Liver (tissue), 9 donors: Measurements from ENCODE around the gene CSTPP1. TPM values are rescaled to one million over a fixed set of nuclear protein-coding genes. Genes with fewer than 3 reads are reported as not detected.

Experiments used
- DNase-seq: peaks from one replicate; pipeline ENCODE4 v3.0.0-alpha.2; 2017; ENCODE audit warnings: low spot score
- H3K27ac ChIP-seq, 2 donors: one replicate each; pipeline ENCODE4 v1.7.0; 2013; ENCODE audit warnings: inconsistent platforms in 2 of 2, low read length in 2 of 2, control low read depth in 1 of 2, low read depth in 1 of 2, mild to moderate bottlenecking in 1 of 2
- H3K27me3 ChIP-seq, 4 donors: one replicate each; pipeline versions ENCODE4 v1.6.1 to v1.7.0; 2013; ENCODE audit warnings: low read length in 3 of 4, inconsistent platforms in 1 of 4, mild to moderate bottlenecking in 1 of 4, moderate library complexity in 1 of 4; ENCODE audit not compliant: control insufficient read depth in 4 of 4, insufficient read depth in 4 of 4
- H3K36me3 ChIP-seq, 4 donors: one replicate each; pipeline versions ENCODE4 v1.6.1 to v1.7.0; 2013; ENCODE audit warnings: low read length in 3 of 4, mild to moderate bottlenecking in 3 of 4, low read depth in 1 of 4, moderate library complexity in 1 of 4; ENCODE audit not compliant: control insufficient read depth in 4 of 4, insufficient read depth in 3 of 4
- H3K4me1 ChIP-seq, 4 donors: one replicate each; pipeline versions ENCODE4 v1.6.1 to v1.7.0; 2013; ENCODE audit warnings: low read length in 3 of 4, mild to moderate bottlenecking in 3 of 4, moderate library complexity in 1 of 4; ENCODE audit not compliant: control insufficient read depth in 4 of 4, insufficient read depth in 4 of 4
- H3K4me3 ChIP-seq, 3 donors: one replicate each; pipeline versions ENCODE4 v1.6.1 to v1.7.0; 2013; ENCODE audit warnings: low read length in 3 of 3, control low read depth in 1 of 3, low read depth in 1 of 3, mild to moderate bottlenecking in 1 of 3
- H3K9ac ChIP-seq, 2 donors: one replicate each; pipeline ENCODE4 v1.7.0; 2013; ENCODE audit warnings: low read length in 2 of 2, mild to moderate bottlenecking in 2 of 2, moderate library complexity in 2 of 2, control low read depth in 1 of 2, low read depth in 1 of 2
- H3K9me3 ChIP-seq, 4 donors: one replicate each; pipeline versions ENCODE4 v1.6.1 to v1.7.0; 2013; ENCODE audit warnings: low read length in 3 of 4; ENCODE audit not compliant: control insufficient read depth in 4 of 4
- ATF3 ChIP-seq: IDR thresholded peaks from 2 replicates; pipeline ENCODE4 v1.6.1; 2016; ENCODE audit warnings: antibody characterized with exemption
- CTCF ChIP-seq: fragments of 150-350 bp; IDR thresholded peaks from 2 replicates; pipeline ENCODE4 v1.5.1; 2017; ENCODE audit warnings: improper control_type of control experiment, low read depth, low read length; ENCODE audit not compliant: missing input control
- EGR1 ChIP-seq, 2 donors: IDR thresholded peaks; 2 replicates each; pipeline ENCODE4 v1.6.1; 2016 to 2018; ENCODE audit warnings: antibody characterized with exemption in 2 of 2, low read depth in 2 of 2
- FOXA1 ChIP-seq: IDR thresholded peaks from 2 replicates; pipeline ENCODE4 v1.6.1; 2016; ENCODE audit warnings: antibody characterized with exemption
- FOXA2 ChIP-seq: IDR thresholded peaks from 2 replicates; pipeline ENCODE4 v1.6.1; 2016; ENCODE audit warnings: antibody characterized with exemption
- HNF4A ChIP-seq, 2 donors: conservative IDR thresholded peaks; 2 replicates each; pipeline ENCODE4 v1.6.1; 2016; ENCODE audit warnings: antibody characterized with exemption in 2 of 2, mild to moderate bottlenecking in 2 of 2
- HNF4G ChIP-seq: IDR thresholded peaks from 2 replicates; pipeline ENCODE4 v1.6.1; 2016; ENCODE audit warnings: antibody characterized with exemption
- JUND ChIP-seq, 2 donors: IDR thresholded peaks; 2 replicates each; pipeline ENCODE4 v1.6.1; 2016; ENCODE audit warnings: antibody characterized with exemption in 2 of 2
- NR2F2 ChIP-seq: IDR thresholded peaks from 2 replicates; pipeline ENCODE4 v1.6.1; 2016; ENCODE audit warnings: antibody characterized with exemption
- RAD21 ChIP-seq, 2 donors: IDR thresholded peaks; 2 replicates each; pipeline ENCODE4 v1.6.1; 2016; ENCODE audit warnings: antibody characterized with exemption in 2 of 2, mild to moderate bottlenecking in 2 of 2
- RXRA ChIP-seq, 2 donors: IDR thresholded peaks; 2 replicates each; pipeline ENCODE4 v1.6.1; 2017 to 2018; ENCODE audit warnings: antibody characterized with exemption in 2 of 2, mild to moderate bottlenecking in 1 of 2
- SP1 ChIP-seq: IDR thresholded peaks from 2 replicates; pipeline ENCODE4 v1.6.1; 2018; ENCODE audit warnings: antibody characterized with exemption, mild to moderate bottlenecking
- TAF1 ChIP-seq: conservative IDR thresholded peaks from 2 replicates; pipeline ENCODE4 v1.6.1; 2016; ENCODE audit warnings: antibody characterized with exemption, mild to moderate bottlenecking
- YY1 ChIP-seq: IDR thresholded peaks from 2 replicates; pipeline ENCODE4 v1.6.1; 2016; ENCODE audit warnings: antibody characterized with exemption, mild to moderate bottlenecking
- WGBS: extraction: QIAGEN DNeasy Blood & Tissue Kit; methylation state at CpG from one replicate; pipeline ENCODE4 v1.1.7; 2013; 5-methylcytosine and 5-hydroxymethylcytosine counted together
- polyA plus RNA-seq, 2 donors: library from polyadenylated mRNA; stranded (reverse) in 1 of 2; unstranded in 1 of 2; fragments of 200-250 nt in 1 of 2; fragments of >200 nt in 1 of 2; fragmentation: Nextera tagmentation in 1 of 2; extraction: Ambion mirVana in 1 of 2; gene quantifications; one replicate each; pipeline versions ENCODE4 v1.2.1 to v1.2.3, GENCODE V29; 2013 to 2015
- total RNA-seq, 2 donors: library from RNA; depleted of rRNA; stranded (reverse); fragments of >200 nt; gene quantifications; one replicate each; pipeline ENCODE4 v1.2.3, GENCODE V29; 2014
- TF ChIP-seq, protein P1 (sequence below): IDR thresholded peaks from 2 replicates; pipeline ENCODE4 v1.6.1; 2016; ENCODE audit warnings: antibody characterized with exemption
- TF ChIP-seq, protein P2 (sequence below): IDR thresholded peaks from 2 replicates; pipeline ENCODE4 v1.6.1; 2016; ENCODE audit warnings: antibody characterized with exemption
- donor health status: healthy.
- donor health status: healthy.
- donor health status: healthy.
- donor health status: healthy.
- donor health status: healthy.

Gene CSTPP1
- total and polyA plus RNA-seq, 4 donors, result 5.4 to 6.6 (median 5.7) TPM

- Histone ChIP-seq H3K36me3 (no peaks in the 10 kb centered on the region), H3K4me1 (no peaks in the 10 kb centered on the region), H3K4me3 (no peak overlapping the region), H3K27me3 (no peaks in the 10 kb centered on the region), H3K27ac (no peak overlapping the region), H3K9me3 (no peaks in the 10 kb centered on the region), H3K9ac (no peak overlapping the region)
- TF ChIP-seq EGR1 (IDR thresholded peaks at IDR 0.05; ENCODE audit: low read depth in 2 of 2) (no peak), JUND (IDR thresholded peaks at IDR 0.05) (no peak), CTCF (no peak), ATF3 (no peak), HNF4G (no peak), YY1 (no peak), FOXA1 (no peak), TAF1 (no peak), NR2F2 (no peak), RXRA (IDR thresholded peaks at IDR 0.05) (no peak), SP1 (no peak), FOXA2 (no peak), RAD21 (IDR thresholded peaks at IDR 0.05) (no peak)
- TF ChIP-seq, protein P1, sequence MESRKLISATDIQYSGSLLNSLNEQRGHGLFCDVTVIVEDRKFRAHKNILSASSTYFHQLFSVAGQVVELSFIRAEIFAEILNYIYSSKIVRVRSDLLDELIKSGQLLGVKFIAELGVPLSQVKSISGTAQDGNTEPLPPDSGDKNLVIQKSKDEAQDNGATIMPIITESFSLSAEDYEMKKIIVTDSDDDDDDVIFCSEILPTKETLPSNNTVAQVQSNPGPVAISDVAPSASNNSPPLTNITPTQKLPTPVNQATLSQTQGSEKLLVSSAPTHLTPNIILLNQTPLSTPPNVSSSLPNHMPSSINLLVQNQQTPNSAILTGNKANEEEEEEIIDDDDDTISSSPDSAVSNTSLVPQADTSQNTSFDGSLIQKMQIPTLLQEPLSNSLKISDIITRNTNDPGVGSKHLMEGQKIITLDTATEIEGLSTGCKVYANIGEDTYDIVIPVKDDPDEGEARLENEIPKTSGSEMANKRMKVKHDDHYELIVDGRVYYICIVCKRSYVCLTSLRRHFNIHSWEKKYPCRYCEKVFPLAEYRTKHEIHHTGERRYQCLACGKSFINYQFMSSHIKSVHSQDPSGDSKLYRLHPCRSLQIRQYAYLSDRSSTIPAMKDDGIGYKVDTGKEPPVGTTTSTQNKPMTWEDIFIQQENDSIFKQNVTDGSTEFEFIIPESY, result no peak
- TF ChIP-seq, protein P2, sequence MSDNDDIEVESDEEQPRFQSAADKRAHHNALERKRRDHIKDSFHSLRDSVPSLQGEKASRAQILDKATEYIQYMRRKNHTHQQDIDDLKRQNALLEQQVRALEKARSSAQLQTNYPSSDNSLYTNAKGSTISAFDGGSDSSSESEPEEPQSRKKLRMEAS, result no peak
- 81% methylated on average over 1 of the region's 1 CpG for WGBS
- DNase-seq, result no peak
Measured at GRCh38 chr11:47132981-47133380, 196.4 kb downstream of the CSTPP1 start.

- Histone ChIP-seq H3K36me3 (no peaks in the 10 kb centered on the region), H3K27ac (no peak overlapping the region), H3K4me3 (no peak overlapping the region), H3K9me3 (no peaks in the 10 kb centered on the region), H3K4me1 (no peaks in the 10 kb centered on the region), H3K9ac (no peak overlapping the region), H3K27me3 (no peaks in the 10 kb centered on the region)
- WGBS, result 89% methylated on average over 3 of the region's 3 CpGs
- TF ChIP-seq CTCF, result no peak
- no peak for TF ChIP-seq HNF4A (conservative IDR thresholded peaks at IDR 0.05)
- no peak for TF ChIP-seq RAD21 (IDR thresholded peaks at IDR 0.05)
- TF ChIP-seq, protein P2, result no peak
- TF ChIP-seq EGR1 (IDR thresholded peaks at IDR 0.05; ENCODE audit: low read depth in 2 of 2), result no peak
- DNase-seq, result no peak
Measured at GRCh38 chr11:47136327-47136726, 199.8 kb downstream of the CSTPP1 start.
